GM18526 (cell line): Measurements from ENCODE around the gene C10orf71.

ENCODE experiments used
- POLR2A ChIP-seq: IDR thresholded peaks from 3 replicates; pipeline ENCODE4 v1.6.1; 2011; ENCODE audit not compliant: insufficient read length; ENCODE audit errors: extremely low read depth

C10orf71 gene

GRCh38 chr10:49297818-49298670 lies 926 bp upstream of the C10orf71 start:
- TF ChIP-seq POLR2A, result no peak

- TF ChIP-seq POLR2A, result no peak
Measured at GRCh38 chr10:49298671-49298982, 343 bp upstream of the C10orf71 start.

GRCh38 chr10:49299816-49300139 lies 808 bp downstream of the C10orf71 start:
- TF ChIP-seq POLR2A, result no peak

GRCh38 chr10:49300140-49300974 lies 1.4 kb downstream of the C10orf71 start:
- no peak for TF ChIP-seq POLR2A

GRCh38 chr10:49301302-49301701 lies 2.3 kb downstream of the C10orf71 start:
- no peak for TF ChIP-seq POLR2A

GRCh38 chr10:49302088-49302487 lies 3.1 kb downstream of the C10orf71 start:
- TF ChIP-seq POLR2A, result no peak

- no peak for TF ChIP-seq POLR2A
Measured at GRCh38 chr10:49303711-49304110, 4.7 kb downstream of the C10orf71 start.

GRCh38 chr10:49304137-49304536 lies 5.2 kb downstream of the C10orf71 start:
- TF ChIP-seq POLR2A, result no peak

GRCh38 chr10:49307921-49308320 lies 9.0 kb downstream of the C10orf71 start:
- no peak for TF ChIP-seq POLR2A

- TF ChIP-seq POLR2A, result no peak
Measured at GRCh38 chr10:49308881-49309280, 9.9 kb downstream of the C10orf71 start.

- no peak for TF ChIP-seq POLR2A
Measured at GRCh38 chr10:49309691-49310411, 10.9 kb downstream of the C10orf71 start.

GRCh38 chr10:49310460-49310859 lies 11.5 kb downstream of the C10orf71 start:
- TF ChIP-seq POLR2A, result no peak

- TF ChIP-seq POLR2A, result no peak
Measured at GRCh38 chr10:49310901-49311554, 12.1 kb downstream of the C10orf71 start.

- TF ChIP-seq POLR2A, result no peak
Measured at GRCh38 chr10:49311555-49312236, 12.7 kb downstream of the C10orf71 start.
